Cerebellar nuclear complex (tissue), 1 donor: ENCODE results near the gene PCYOX1L.

Experiments
- DNase-seq, 2 experiments: peaks; one replicate each; lab custom pipeline; 2025; lab: John Stamatoyannopoulos, UW

The PCYOX1L gene

GRCh38 chr5:149407323-149408251 is 49.7 kb downstream of the PCYOX1L start:
- DNase-seq, result no peak

GRCh38 chr5:149408252-149409099 is 50.6 kb downstream of the PCYOX1L start:
- no peak for DNase-seq

- no peak for DNase-seq
Observed at GRCh38 chr5:149409268-149409948, 51.6 kb downstream of the PCYOX1L start.

GRCh38 chr5:149410071-149410470 is 52.2 kb downstream of the PCYOX1L start:
- no peak for DNase-seq

- DNase-seq, result no peak
Observed at GRCh38 chr5:149410721-149411432, 53.0 kb downstream of the PCYOX1L start.

- DNase-seq, result no peak
Observed at GRCh38 chr5:149411738-149412519, 54.1 kb downstream of the PCYOX1L start.

- DNase-seq, result no peak
Observed at GRCh38 chr5:149412783-149413476, 55.1 kb downstream of the PCYOX1L start.

GRCh38 chr5:149413477-149414210 is 55.8 kb downstream of the PCYOX1L start:
- no peak for DNase-seq

- no peak for DNase-seq
Observed at GRCh38 chr5:149414405-149415065, 56.7 kb downstream of the PCYOX1L start.

- DNase-seq, result no peak
Observed at GRCh38 chr5:149415066-149415967, 57.5 kb downstream of the PCYOX1L start.

GRCh38 chr5:149416987-149417710 is 59.3 kb downstream of the PCYOX1L start:
- DNase-seq, result no peak

GRCh38 chr5:149417711-149418368 is 60.0 kb downstream of the PCYOX1L start:
- no peak for DNase-seq

- DNase-seq, result no peak
Observed at GRCh38 chr5:149418910-149419531, 61.2 kb downstream of the PCYOX1L start.
